GM23338 (cell line): Measurements from ENCODE around the gene DNAAF5.

Experiments
- EZH2 ChIP-seq: fragments of 200-600 bp; sonication (generic); IDR thresholded peaks from one replicate; pipeline ENCODE4 v1.8.0; 2017; ENCODE audit warnings: antibody characterized with exemption, mild to moderate bottlenecking, low read depth; ENCODE audit not compliant: unreplicated experiment
- TF ChIP-seq, protein P1 (sequence below), 2 experiments: fragments of 200-600 bp in 1 of 2; sonication (generic) in 1 of 2; conservative IDR thresholded peaks; 2 replicates each; pipeline versions ENCODE4 v1.5.1 to v1.6.1; 2016 to 2017; ENCODE audit warnings: antibody characterized with exemption in 2 of 2, low read depth in 2 of 2, mild to moderate bottlenecking in 2 of 2, moderate library complexity in 1 of 2

DNA sequence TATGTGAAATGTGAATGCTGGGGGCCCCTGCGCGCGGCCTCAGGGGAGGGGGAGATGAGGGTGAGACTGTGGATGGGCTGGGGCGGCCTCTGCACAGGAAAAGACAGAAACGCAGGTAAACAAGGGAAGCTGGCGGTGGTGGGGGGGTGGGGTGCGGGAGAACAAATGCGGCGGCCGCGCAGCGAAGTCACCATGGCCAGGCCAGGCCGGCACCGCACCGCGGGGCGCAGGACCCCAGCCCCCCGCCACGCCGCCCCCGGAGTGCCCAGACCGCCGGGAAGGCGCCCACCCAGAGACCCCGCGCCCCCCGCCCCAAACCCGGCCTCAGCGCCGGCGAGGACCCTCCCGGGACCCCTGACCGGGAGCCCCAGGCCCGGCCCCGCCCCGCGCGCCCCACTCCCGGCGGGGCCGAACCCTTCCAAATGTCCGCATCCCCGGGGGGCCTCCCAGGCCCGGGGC, 14.5 kb upstream of the DNAAF5 start:
- TF ChIP-seq, protein P1, sequence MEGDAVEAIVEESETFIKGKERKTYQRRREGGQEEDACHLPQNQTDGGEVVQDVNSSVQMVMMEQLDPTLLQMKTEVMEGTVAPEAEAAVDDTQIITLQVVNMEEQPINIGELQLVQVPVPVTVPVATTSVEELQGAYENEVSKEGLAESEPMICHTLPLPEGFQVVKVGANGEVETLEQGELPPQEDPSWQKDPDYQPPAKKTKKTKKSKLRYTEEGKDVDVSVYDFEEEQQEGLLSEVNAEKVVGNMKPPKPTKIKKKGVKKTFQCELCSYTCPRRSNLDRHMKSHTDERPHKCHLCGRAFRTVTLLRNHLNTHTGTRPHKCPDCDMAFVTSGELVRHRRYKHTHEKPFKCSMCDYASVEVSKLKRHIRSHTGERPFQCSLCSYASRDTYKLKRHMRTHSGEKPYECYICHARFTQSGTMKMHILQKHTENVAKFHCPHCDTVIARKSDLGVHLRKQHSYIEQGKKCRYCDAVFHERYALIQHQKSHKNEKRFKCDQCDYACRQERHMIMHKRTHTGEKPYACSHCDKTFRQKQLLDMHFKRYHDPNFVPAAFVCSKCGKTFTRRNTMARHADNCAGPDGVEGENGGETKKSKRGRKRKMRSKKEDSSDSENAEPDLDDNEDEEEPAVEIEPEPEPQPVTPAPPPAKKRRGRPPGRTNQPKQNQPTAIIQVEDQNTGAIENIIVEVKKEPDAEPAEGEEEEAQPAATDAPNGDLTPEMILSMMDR (conservative IDR thresholded peaks at IDR 0.05; ENCODE audit: low read depth in 2 of 2), result no peak
- TF ChIP-seq EZH2, result no peak
